GM12878 (cell line): ENCODE data around the gene ZBTB33.

Experiments
- CHD2 ChIP-seq: IDR thresholded peaks from 2 replicates; pipeline ENCODE4 v1.6.1; 2011; ENCODE audit warnings: low read depth, low read length, improper control_type of control experiment, borderline replicate concordance
- EP300 ChIP-seq, 2 experiments: fragments of 150-350 bp in 1 of 2; IDR thresholded peaks; 2 replicates each; pipeline ENCODE4 v1.6.1; 2011 to 2012; ENCODE audit warnings: low read depth in 2 of 2, low read length in 2 of 2, borderline replicate concordance in 1 of 2, improper control_type of control experiment in 1 of 2, inconsistent platforms in 1 of 2; ENCODE audit not compliant: control insufficient read depth in 1 of 2
- MYC ChIP-seq: IDR thresholded peaks from 2 replicates; pipeline ENCODE4 v1.6.1; 2011; ENCODE audit warnings: mild to moderate bottlenecking, low read length, moderate library complexity, inconsistent platforms; ENCODE audit not compliant: insufficient read depth, insufficient replicate concordance, insufficient read length, severe bottlenecking
- ZNF24 ChIP-seq: fragments of 450-650 bp; IDR thresholded peaks from 2 replicates; pipeline ENCODE4 v1.6.1; 2017; ENCODE audit warnings: antibody characterized with exemption, mild to moderate bottlenecking
- TF ChIP-seq, protein P1 (sequence below), 3 experiments: IDR thresholded peaks in 2 of 3; conservative IDR thresholded peaks in 1 of 3; 2 replicates each; pipeline ENCODE4 v1.5.1; 2011; ENCODE audit warnings: low read depth in 3 of 3, low read length in 3 of 3, mild to moderate bottlenecking in 3 of 3, control low read depth in 2 of 3, moderate library complexity in 2 of 3, inconsistent platforms in 1 of 3, mixed read lengths in 1 of 3; ENCODE audit not compliant: control insufficient read depth in 2 of 3, insufficient read depth in 1 of 3; ENCODE audit errors: extremely low read depth in 1 of 3

DNA sequence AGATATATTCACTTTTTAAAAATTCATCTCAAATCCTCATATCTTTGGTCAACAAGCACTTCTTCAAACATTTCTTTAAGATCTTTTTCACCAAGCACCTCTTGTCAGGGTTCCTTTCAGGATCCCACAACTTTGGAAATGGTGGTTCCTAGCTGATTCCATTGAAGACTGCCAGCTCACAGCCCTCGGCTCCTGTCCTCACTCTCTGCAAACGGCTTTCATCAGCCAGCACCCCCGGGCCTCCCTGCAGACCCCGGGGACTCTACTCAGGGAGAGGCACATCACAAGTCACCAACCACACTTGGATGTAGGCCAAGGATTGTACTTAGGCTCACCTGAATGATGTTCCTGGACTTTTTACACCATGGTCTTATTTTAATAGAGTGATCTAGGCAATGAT is 20.0 kb downstream of the ZBTB33 start:
- TF ChIP-seq MYC (no peak), EP300 (IDR thresholded peaks at IDR 0.05; ENCODE audit: borderline replicate concordance in 1 of 2, control insufficient read depth in 1 of 2, low read depth in 2 of 2, low read length in 2 of 2) (no peak), ZNF24 (no peak), CHD2 (no peak)
- TF ChIP-seq, protein P1, sequence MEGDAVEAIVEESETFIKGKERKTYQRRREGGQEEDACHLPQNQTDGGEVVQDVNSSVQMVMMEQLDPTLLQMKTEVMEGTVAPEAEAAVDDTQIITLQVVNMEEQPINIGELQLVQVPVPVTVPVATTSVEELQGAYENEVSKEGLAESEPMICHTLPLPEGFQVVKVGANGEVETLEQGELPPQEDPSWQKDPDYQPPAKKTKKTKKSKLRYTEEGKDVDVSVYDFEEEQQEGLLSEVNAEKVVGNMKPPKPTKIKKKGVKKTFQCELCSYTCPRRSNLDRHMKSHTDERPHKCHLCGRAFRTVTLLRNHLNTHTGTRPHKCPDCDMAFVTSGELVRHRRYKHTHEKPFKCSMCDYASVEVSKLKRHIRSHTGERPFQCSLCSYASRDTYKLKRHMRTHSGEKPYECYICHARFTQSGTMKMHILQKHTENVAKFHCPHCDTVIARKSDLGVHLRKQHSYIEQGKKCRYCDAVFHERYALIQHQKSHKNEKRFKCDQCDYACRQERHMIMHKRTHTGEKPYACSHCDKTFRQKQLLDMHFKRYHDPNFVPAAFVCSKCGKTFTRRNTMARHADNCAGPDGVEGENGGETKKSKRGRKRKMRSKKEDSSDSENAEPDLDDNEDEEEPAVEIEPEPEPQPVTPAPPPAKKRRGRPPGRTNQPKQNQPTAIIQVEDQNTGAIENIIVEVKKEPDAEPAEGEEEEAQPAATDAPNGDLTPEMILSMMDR (IDR thresholded peaks at IDR 0.05 in 2 of 3, conservative IDR thresholded peaks at IDR 0.05 in 1 of 3; ENCODE audit: control insufficient read depth in 2 of 3, extremely low read depth in 1 of 3, insufficient read depth in 1 of 3, low read depth in 3 of 3, low read length in 3 of 3), result no peak
